ENCODE results near the gene VPS26A.
"Not testable (repeated sequence)": the region's sequence is repeated elsewhere in the genome, so short reads cannot be mapped to it uniquely, and the experiment has no call there.

Gene VPS26A

DNA sequence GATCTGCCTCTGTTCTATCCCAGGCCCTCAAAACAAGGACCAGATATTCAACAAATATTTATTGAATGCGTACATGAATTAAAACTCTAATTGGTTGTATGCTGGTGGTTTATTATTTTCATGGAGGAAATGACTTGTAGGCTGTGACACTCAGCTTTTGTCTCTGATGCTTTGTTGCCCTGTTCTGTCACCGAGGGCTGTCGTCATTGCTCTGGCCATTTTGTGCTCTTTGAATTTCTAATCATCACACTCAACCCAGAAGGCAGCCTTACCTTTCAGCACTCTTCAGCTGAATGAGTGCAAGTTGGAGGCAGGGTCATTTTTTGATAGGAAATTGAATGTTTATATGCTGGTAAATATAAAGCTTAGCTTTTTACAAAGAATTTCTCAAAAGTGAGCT, 21.5 kb upstream of the VPS26A start:
- DNase-seq (ENCODE audit: low read depth in 1 of 2, low spot score in 1 of 2) = no peak

DNA sequence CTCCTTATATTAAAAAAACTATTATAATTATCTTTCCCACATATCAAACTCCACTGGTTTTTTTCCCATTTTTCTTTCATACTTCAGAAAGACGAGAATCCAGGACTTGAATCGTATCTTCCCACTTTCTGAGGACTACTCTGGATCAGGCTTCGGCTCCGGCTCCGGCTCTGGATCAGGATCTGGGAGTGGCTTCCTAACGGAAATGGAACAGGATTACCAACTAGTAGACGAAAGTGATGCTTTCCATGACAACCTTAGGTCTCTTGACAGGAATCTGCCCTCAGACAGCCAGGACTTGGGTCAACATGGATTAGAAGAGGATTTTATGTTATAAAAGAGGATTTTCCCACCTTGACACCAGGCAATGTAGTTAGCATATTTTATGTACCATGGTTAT, 20.2 kb upstream of the VPS26A start:
- no peak for DNase-seq (ENCODE audit: low read depth in 1 of 2, low spot score in 1 of 2)

DNA sequence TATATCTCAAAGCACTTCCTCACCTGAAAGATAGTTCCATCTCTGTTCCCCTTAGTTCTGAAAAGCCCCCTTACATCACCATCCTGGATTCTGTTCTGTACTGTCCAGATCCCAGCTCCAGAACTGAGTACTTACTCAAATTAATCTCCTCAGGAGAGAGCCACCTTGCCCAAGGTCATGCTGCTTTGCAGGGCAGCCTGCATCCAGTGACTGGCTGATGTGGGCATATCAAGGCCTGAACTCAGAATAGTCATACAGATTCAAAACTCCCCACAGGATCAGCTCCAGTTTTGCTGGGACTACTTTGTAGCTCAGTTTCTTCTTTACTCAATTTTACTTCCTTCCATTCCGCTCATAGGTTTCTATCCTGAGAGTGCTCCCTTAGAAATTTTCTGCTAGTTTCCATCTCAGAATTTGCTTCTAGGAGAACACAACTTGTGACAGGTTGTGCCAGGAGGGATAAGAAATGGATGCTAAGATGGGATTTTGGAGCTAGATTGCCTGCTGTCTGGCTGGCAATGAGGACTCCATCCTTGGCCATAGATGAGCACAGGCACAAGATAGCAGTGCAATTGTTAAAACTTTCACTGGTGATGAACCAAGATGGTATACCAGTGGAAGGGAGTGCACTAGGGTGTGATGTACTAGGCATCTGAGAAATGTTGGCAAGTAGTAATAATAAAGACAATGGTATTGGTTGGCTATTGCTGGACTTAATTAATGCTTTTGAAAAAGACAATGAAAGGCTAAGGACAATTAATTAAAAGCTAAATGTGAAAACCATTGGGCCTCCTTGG, 18.8 kb upstream of the VPS26A start:
- no peak for DNase-seq (ENCODE audit: low read depth in 1 of 2, low spot score in 1 of 2)

DNA sequence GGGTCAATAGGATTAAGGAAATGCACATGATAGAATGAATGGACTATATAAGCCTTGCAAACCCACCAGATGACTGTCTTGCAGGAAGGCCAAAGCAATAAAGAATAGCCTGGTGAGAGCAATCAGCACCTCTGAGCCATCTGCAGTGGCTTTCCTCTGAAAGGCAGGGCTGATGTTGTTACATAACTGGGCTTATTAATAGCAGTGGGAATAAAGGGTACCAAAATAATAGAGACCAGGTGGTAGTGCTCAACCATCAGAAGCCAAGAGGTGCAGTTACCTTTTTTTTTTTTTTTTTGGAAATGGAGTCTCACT, 16.8 kb upstream of the VPS26A start:
- DNase-seq (ENCODE audit: low read depth in 1 of 2, low spot score in 1 of 2) = no peak

DNA sequence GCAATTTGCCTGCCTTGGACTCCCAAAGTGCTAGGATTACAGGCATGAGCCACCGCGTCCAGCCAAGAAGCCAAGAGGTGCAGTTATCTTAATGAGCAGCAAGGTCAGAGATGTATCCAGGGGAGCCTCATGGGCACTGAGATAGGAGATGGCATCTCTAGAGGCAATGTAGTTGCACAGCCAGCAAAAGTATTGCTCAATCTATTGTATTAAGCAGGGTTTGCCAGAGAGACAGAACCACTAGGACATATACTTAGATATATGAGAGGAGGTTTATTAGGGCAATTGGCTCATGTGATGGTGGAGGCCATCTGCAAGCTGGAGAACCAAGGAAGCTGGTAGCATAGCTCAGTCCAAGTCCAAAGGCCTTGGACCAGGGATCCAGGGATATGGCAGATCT, 16.3 kb upstream of the VPS26A start:
- no peak for DNase-seq (ENCODE audit: low read depth in 1 of 2, low spot score in 1 of 2)

DNA sequence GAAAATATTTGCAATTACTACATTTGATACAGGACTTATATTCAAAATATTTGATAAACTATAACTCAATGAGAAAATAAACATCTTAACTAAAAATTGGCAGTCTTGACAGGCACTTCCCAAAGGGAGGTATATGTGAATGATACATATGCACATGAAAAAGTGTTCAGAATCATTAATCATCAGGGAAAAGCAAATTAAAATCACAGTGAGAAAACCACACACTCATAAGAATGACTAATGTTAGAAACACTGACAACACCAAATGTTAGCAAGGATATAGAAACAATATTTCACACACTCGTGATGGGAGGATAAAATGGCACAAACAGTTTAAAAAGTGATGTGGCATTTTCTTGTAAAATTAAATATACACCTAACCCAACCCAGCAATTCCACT, 4.1 kb upstream of the VPS26A start:
- DNase-seq (ENCODE audit: low read depth in 1 of 2, low spot score in 1 of 2) = no peak

DNA sequence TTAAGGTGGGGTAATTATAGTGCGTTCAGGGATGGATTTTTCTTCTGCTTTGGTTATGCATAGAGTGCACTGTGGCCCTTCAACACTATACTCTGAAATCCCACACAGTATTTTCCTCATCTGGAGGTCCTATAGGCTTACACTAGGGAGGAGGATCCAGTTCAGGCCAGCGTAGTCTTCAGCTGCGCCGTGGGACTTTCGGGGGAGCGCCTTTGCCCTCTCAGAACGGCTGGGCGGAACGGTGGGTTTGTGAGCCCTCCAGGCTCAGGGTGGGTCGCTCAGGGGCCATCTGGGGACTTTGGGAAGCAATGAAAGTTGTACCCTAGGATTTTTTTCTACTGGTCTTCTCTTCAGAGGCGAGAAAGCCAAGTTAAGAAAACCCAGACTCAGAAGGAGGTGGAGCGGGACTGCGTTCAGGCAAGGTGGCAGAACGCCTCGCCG, 652 bp upstream of the VPS26A start:
- no peak for DNase-seq (ENCODE audit: low read depth in 1 of 2, low spot score in 1 of 2)

DNA sequence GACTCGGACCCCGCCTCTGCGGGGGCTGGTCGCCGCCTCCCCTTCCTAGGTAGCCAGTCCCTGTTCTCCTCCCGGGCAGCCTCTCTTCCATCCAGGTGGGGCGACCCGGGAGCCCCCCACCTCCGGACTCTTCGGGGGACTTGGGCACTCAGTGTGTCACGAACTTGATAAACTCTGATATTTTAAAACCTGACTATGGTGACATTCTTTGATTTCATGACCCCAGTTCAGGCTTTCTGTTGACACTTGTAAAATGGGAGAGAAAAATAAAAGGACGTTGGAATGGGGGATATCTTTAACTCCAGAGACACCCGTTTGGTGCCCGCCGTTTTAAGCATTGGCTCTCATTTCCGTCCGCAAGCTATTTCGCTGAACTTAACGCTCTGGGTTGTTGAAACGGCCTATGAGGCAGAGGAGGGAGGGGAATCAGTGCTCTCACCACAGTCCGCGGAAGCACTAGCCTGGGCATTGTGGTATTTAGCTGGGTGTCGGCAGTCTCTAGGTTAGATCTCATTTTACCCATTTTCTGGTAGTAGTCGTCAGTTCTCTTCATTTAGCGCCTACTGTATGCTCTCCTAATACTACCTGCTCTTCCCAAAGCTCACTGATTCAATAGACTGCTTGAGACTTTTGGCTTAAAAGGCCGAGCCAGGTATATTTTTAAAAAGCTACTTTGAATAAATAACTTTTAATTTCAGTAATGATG, 738 bp downstream of the VPS26A start:
- DNase-seq (ENCODE audit: low read depth in 1 of 2, low spot score in 1 of 2) = peak; percentile 15 to 19

DNA sequence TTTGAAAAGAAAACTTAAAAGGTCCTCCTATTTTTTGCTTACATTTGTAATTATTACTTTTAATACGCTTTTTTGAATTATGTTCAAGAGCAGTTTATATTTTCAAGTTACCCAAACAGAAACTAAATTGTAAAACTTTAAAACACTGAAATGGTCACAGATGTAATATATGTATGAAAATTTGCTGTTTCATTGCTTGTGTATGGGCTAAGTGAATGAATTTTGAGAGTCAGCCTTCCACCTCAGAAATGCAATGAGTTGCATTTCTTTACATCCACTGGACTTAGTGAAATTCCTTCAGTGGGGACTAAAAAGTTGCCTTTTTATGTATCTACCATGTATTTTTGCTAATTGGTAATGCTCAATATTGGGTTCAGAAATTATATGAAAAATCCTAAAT, 1.6 kb downstream of the VPS26A start:
- DNase-seq (ENCODE audit: low read depth in 1 of 2, low spot score in 1 of 2) = no peak

DNA sequence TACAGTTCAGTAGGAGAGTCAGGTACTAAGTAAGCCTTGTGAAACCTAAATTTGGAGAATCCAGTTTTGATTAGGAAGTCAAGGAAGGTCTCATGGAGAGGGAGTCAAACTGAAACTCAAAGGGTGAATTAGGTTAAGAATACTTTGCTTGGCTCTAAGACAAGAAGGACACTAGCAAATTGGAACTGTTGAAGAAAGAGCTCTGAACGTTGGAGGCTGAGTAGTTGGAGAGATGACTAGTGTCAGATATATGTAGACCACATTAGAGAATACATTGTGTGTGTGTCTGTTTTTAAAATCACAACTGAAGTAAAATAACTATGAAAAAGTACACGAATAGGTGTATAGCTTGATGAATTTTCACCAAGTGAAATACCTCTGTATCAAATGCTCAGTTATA, 6.3 kb downstream of the VPS26A start:
- no peak for DNase-seq (ENCODE audit: low read depth in 1 of 2, low spot score in 1 of 2)

DNA sequence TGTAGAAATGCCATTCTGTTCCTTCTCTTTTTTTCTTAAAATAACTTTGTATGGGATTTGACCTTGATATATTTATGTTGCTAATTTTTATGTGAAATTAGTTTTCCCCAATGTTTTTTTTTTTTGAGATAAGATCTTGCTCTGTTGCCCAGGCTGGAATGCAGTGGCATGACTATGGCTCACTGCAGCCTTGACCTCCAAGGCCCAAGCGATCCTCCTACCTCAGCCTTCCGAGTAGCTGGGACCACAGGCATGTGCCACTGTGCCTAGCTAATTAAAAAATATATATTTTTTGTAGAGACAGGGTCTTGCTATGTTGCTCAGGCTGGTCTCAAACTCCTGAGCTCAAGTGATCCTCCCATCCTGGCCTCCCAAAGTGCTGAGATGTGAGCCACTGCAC, 16.0 kb downstream of the VPS26A start:
- no peak for DNase-seq (ENCODE audit: low read depth in 1 of 2, low spot score in 1 of 2)

DNA sequence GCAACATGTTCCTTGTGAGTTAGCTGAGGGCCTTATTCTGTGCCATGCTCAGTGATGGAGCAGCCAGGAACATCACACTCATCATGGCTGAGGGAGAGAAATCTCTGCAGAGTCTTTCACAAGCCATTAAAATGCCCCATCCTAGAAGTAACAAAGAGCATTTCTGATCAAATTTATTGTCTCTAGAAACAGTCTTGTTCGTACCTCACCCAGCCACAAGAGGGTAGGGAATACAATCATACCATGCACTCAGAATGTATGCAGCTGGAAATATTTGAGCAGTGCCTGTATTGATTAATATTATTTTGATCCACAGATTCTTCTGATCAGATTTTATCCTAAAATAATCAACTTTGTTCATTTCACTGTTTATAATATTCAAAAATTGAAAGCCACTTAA, 17.3 kb downstream of the VPS26A start:
- DNase-seq (ENCODE audit: low read depth in 1 of 2, low spot score in 1 of 2) = no peak

DNA sequence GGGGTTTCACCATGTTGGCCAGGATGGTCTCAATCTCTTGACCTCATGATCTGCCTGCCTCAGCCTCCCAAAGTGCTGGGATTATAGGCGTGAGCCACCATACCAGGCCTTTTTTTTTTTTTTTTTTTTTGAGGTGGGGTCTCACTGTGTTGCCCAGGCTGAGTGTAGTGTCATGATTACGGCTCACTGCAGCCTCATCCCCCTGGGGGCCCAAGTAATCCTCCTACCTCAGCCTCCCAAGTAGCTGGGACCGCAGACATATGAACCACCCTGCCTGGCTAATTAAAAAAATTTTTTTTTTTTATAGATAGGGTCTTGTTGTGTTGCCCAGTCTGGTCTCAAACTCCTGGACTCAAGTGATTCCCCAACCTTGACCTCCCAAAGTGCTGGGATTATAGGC, 18.1 kb downstream of the VPS26A start:
- DNase-seq (ENCODE audit: low read depth in 1 of 2, low spot score in 1 of 2) = not testable (repeated sequence)

DNA sequence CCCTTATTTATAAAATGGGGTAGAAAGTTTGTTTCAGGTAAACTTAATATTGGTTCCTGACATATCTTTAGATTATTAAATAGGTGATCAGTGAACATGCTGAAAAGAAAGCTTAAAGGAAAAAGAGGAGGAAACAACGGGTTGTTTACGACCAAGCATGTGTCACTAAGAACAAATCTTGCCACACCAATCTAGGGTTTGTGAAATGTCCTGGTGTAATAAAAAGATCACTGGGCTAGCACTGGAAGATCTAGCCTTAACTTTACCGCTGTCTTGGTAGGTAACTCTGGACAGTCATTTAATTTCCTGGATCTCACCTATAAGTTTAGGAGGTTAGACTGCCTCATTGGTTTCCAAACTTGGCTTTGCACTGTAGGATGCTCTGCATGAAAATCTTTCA, 19.0 kb downstream of the VPS26A start:
- DNase-seq (ENCODE audit: low read depth in 1 of 2, low spot score in 1 of 2) = no peak

DNA sequence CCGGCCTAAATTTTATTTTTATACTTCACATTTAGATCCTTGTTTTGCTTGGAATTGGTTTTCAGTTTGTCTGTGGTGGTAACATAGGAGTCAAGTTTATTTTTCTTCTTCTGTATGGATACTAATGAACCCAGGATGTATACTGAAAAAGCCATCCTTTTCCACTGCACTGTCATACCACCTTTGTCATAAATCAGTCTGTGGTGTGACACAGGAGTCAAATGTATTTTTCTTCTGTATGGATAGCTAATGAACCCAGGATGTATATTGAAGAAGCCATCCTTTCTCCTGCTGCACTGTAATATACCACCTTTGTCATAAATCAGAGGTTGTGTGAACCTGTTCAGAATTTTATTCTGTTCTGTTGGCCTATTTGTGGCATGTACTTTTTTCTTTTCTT, 21.4 kb downstream of the VPS26A start:
- no peak for DNase-seq (ENCODE audit: low read depth in 1 of 2, low spot score in 1 of 2)

DNA sequence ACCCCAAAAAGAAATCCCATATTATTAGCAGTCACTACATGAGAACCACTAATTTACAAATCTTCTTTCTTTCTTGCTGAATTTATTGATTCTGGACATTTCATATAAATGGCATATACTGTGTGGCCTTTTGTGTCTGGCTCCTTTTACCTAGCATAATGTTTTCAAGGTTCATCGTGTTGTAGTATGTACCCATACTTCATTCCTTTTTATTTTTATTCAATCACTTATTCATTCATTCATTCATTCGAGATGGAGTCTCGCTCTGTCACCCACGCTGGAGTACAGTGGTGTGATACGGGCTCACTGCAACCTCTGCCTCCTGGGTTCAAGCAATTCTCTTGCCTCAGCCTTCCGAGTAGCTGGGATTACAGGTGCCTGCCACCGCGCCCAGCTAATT, 21.9 kb downstream of the VPS26A start:
- no peak for DNase-seq (ENCODE audit: low read depth in 1 of 2, low spot score in 1 of 2)

DNA sequence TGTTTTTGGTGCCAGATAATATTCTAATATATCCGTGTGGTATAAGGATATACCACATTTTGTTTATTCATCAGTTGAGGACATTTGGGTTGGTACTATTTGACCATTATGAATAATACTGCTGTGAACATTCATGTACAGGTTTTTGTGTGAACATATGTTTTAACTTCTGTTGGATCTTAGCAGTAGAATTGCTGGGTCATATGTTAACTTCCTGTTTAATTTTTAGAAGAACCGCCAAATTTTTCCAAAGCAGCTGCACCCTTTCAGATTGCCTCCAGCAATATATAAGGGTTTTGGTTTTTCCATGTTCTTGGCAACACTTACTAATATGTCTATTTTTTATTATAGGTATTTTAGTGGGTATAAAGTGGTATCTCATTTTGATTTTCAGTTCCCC, 22.8 kb downstream of the VPS26A start:
- DNase-seq (ENCODE audit: low read depth in 1 of 2, low spot score in 1 of 2) = no peak

DNA sequence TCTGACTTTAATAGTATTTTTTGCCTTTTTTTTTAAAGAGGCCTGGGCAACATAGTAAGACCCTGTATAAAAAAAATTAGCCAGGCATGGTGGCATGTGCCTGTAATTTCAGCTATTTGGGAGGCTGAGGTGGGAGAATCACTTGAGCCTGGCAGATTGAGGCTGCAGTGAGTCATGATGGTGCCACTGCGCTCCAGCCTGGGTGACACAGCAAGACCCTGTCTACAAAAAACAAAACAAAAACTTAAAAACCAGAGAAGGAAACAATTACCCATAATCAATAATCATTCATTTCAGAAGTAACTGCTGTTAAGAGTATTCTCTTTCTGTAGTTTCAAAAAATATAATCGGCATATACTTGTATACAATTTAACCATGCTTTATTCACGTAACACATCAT, 28.0 kb downstream of the VPS26A start:
- no peak for DNase-seq (ENCODE audit: low read depth in 1 of 2, low spot score in 1 of 2)

DNA sequence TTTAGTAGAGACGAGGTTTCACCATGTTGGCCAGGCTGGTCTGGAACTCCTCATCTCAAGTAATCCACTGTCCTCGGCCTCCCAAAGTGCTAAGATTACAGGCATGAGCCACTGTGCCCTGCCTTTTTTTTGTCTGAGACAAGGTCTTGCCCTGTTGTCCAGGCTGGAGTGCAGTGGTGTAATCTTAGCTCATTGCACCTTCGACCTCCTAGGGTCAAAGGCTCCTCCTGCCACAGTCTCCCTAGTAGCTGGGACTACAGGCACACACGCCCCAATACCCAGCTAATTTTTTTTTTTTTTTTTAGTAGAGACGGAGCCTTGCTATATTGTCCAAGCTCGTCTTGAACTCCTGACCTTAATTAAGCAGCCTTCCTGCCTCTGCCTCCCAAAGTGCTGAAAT, 29.2 kb downstream of the VPS26A start:
- no peak for DNase-seq (ENCODE audit: low read depth in 1 of 2, low spot score in 1 of 2)

DNA sequence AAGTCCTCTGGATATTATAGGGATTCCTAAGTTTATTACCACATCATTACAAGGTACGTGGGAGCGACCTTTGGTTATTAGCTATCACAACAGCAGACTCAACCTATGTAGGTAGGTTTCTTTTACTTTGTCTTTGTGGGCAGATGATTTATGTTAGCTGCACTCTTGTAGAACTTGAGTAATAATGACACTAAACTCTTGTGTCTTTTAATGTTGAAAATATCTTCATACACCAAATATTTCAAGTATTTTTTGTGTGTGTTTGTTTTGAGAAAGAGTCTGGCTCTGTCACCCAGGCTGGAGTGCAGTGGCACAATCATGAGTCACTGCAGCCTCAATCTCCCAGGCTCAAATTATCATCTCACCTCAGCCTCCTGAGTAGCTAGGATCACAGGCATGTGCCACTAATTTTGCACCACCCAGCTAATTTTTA, 36.8 kb downstream of the VPS26A start:
- no peak for DNase-seq (ENCODE audit: low read depth in 1 of 2, low spot score in 1 of 2)

DNA sequence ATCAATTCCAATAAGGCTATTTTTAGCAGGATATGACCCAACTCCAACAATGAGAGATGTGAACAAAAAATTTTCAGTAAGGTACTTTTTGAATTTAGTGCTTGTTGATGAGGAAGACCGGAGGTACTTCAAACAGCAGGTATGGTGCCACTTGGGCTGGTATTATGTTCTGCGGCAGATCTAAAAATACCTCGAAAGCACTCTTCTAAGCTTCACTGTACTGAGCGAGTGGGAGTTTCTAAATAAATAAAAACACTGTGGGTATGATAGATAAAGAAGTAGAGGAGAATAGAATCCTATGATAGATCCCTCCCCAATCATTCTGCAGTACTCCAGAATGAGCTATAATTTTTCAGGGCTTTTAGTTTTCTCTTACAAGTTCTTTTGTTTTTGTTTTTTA, 44.5 kb downstream of the VPS26A start:
- DNase-seq (ENCODE audit: low read depth in 1 of 2, low spot score in 1 of 2) = no peak

DNA sequence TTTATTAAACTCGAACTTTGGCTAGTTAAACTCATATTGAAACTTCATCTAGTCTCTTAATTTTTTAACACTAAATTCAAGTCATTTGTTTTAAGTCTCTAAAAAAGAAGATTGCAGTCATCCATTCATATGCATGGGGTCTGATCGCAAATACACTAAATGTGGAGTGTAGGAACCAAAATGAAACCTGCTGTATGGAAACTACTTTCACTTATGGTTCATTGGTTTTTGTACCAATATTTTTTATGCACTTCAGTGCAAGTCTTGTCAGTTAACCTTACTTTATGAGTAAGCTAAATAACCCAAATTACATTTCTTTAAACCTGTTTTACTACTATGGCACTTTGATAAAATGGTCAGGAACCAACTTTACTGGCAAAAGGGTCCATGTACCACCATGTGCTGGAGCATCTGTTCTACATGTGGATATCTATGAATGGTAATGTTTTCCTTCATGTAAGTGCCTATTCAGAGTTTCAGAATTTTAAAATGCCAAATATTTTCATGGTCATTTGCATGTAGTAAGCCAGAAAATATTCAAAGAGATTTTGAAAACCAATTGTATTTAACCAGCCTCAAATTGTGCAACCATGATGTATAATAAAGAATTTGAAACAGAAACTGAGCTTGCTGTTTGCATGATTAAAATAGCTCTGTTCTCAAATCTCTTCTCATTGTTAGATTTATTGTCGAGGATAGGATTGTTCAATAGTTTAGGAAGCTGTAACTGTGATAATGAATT, 48.4 kb downstream of the VPS26A start:
- no peak for DNase-seq (ENCODE audit: low read depth in 1 of 2, low spot score in 1 of 2)

All from activated CD4-positive, alpha-beta T cell treated with anti-CD3 and anti-CD28 coated beads, Interleukin-2, amount 50 U/mL, for 24 hours (primary cell).